HepG2 (cell line): ENCODE results near the gene RBM34. TPM values are rescaled to one million over a fixed set of nuclear protein-coding genes. Genes with fewer than 3 reads are reported as not detected.

Experiments
- AKNA ChIP-seq: sonication (generic); formaldehyde crosslinking; IDR thresholded peaks from 2 replicates; pipeline ENCODE4 v1.4.0; 2020; ENCODE audit warnings: missing genetic modification reagents, borderline replicate concordance
- ETV5 ChIP-seq: IDR thresholded peaks from 2 replicates; pipeline ENCODE4 v1.6.1; 2018; ENCODE audit warnings: missing biosample characterization, missing genetic modification reagents, inconsistent platforms, borderline replicate concordance
- HES4 ChIP-seq: sonication (generic); formaldehyde crosslinking; IDR thresholded peaks from 2 replicates; pipeline ENCODE4 v1.9.0; 2021; ENCODE audit warnings: mild to moderate bottlenecking, missing genetic modification reagents, borderline replicate concordance
- HMGXB3 ChIP-seq: sonication (generic); formaldehyde crosslinking; IDR thresholded peaks from 2 replicates; pipeline ENCODE4 v1.4.0; 2020; ENCODE audit warnings: missing genetic modification reagents, borderline replicate concordance
- ISX ChIP-seq: sonication (generic); formaldehyde crosslinking; conservative IDR thresholded peaks from 2 replicates; pipeline ENCODE4 v1.5.0; 2020; ENCODE audit warnings: missing genetic modification reagents
- MIER2 ChIP-seq: IDR thresholded peaks from 2 replicates; pipeline ENCODE4 v1.6.1; 2016; ENCODE audit warnings: missing biosample characterization, missing genetic modification reagents
- PHF21A ChIP-seq: sonication (generic); formaldehyde crosslinking; IDR thresholded peaks from 2 replicates; pipeline ENCODE4 v1.5.0; 2020; ENCODE audit warnings: mild to moderate bottlenecking, missing genetic modification reagents
- PHF5A ChIP-seq: IDR thresholded peaks from one replicate; pipeline ENCODE4 v1.6.1; 2018; ENCODE audit warnings: low read depth, missing genetic modification reagents; ENCODE audit not compliant: unreplicated experiment
- POGZ ChIP-seq: sonication (generic); formaldehyde crosslinking; IDR thresholded peaks from 2 replicates; pipeline ENCODE4 v1.4.0; 2020; ENCODE audit warnings: mild to moderate bottlenecking, missing genetic modification reagents
- SIN3A ChIP-seq: IDR thresholded peaks from 2 replicates; pipeline ENCODE4 v1.6.1; 2011; ENCODE audit warnings: low read depth, mild to moderate bottlenecking, control low read depth, low read length, borderline replicate concordance
- SP1 ChIP-seq, 2 experiments: fragments of 450-650 bp in 1 of 2; sonication (generic) in 1 of 2; formaldehyde crosslinking in 1 of 2; IDR thresholded peaks; 2 replicates each; pipeline versions ENCODE4 v1.4.0 to v1.6.1; 2016 to 2020; ENCODE audit warnings: missing genetic modification reagents in 1 of 2
- TBX3 ChIP-seq: fragments of 450-650 bp; IDR thresholded peaks from 2 replicates; pipeline ENCODE4 v1.6.1; 2017; ENCODE audit warnings: antibody characterized with exemption, mild to moderate bottlenecking, inconsistent platforms, borderline replicate concordance
- UBTF ChIP-seq: sonication (generic); formaldehyde crosslinking; IDR thresholded peaks from 2 replicates; pipeline ENCODE4 v1.4.0; 2020; ENCODE audit warnings: mild to moderate bottlenecking, missing genetic modification reagents
- ZNF10 ChIP-seq: sonication (generic); formaldehyde crosslinking; IDR thresholded peaks from 2 replicates; pipeline ENCODE4 v1.4.0; 2020; ENCODE audit warnings: mild to moderate bottlenecking, low read depth, missing genetic modification reagents, borderline replicate concordance
- ZNF556 ChIP-seq: sonication (generic); formaldehyde crosslinking; IDR thresholded peaks from 2 replicates; pipeline ENCODE4 v1.4.0; 2020; ENCODE audit warnings: mild to moderate bottlenecking, missing genetic modification reagents, borderline replicate concordance
- ZNF75D ChIP-seq: sonication (generic); formaldehyde crosslinking; IDR thresholded peaks from 2 replicates; pipeline ENCODE4 v1.8.1; 2023; ENCODE audit warnings: missing genetic modification reagents, mild to moderate bottlenecking, borderline replicate concordance
- polyA plus RNA-seq, 8 experiments: library from polyadenylated mRNA; depleted of rRNA in 3 of 8; stranded (reverse) in 7 of 8; unstranded in 1 of 8; fragments of >200 nt; fragmentation: Illumina TruSeq in 4 of 8; extraction: Trizol in 4 of 8; gene quantifications; 2 replicates each; pipeline versions ENCODE4 v1.2.1 to v1.2.3, GENCODE V29; 2011 to 2016; ENCODE audit warnings: low read depth in 4 of 8, missing spikeins in 1 of 8, mixed read lengths in 1 of 8; ENCODE audit not compliant: insufficient read depth in 1 of 8
- total RNA-seq, 5 experiments: library from RNA; depleted of rRNA; stranded (reverse); fragments of >200 nt; fragmentation: Illumina TruSeq; extraction: Trizol; gene quantifications; 2 replicates each; pipeline ENCODE4 v1.2.3, GENCODE V29; 2016; ENCODE audit warnings: low read depth in 1 of 5

RBM34 gene
- total and polyA plus RNA-seq, 2 of the 13 experiments (the other 11 are each of a cell fraction or from before 2014, with no cell fraction given), result 34.7 to 73.0 TPM

GRCh38 chr1:235160957-235161684, at the start of gene RBM34 (continued):
- TF ChIP-seq ZNF556 (CRISPR knock-in tag) (peak; percentile 86), UBTF (CRISPR knock-in tag) (peak; percentile 86), TBX3 (no peak), MIER2 (peak; percentile 39), AKNA (no peak; the same call in 1 of the 2 replicates), POGZ (CRISPR knock-in tag) (peak; percentile 70), PHF5A (CRISPR knock-in tag) (no peak), ETV5 (CRISPR knock-in tag) (peak; percentile 91), ZNF10 (CRISPR knock-in tag) (no peak), HMGXB3 (CRISPR knock-in tag) (peak; percentile 63), SIN3A (peak; percentile 96), ISX (CRISPR knock-in tag) (peak; percentile 88), ZNF75D (CRISPR knock-in tag) (peak; percentile 81; the same call in 1 of the 2 replicates), PHF21A (CRISPR knock-in tag) (peak; percentile 78; the same call in 1 of the 2 replicates), HES4 (CRISPR knock-in tag) (peak; percentile 88), SP1 (IDR thresholded peaks at IDR 0.05) (no peak), SP1 (CRISPR knock-in tag; IDR thresholded peaks at IDR 0.05) (peak; percentile 96)
